Stimulated activated naive CD4-positive, alpha-beta T cell treated with Interleukin-2 at 50 U/mL for 16 hours (primary cell): ENCODE results near the gene CACNG6.
A peak's percentile ranks its signal among the peaks of the same experiment; 100 is the strongest.
"Not testable (repeated sequence)": the region's sequence is repeated elsewhere in the genome, so short reads cannot be mapped to it uniquely, and the experiment has no call there.

ENCODE experiments used
- DNase-seq: peaks from one replicate; lab custom pipeline; 2025; lab: John Stamatoyannopoulos, UW

CACNG6 gene

GRCh38 chr19:54002495-54003315 lies 11.3 kb downstream of the CACNG6 start:
- DNase-seq = no peak

GRCh38 chr19:54009440-54009839 lies 18.0 kb downstream of the CACNG6 start:
- no peak for DNase-seq

GRCh38 chr19:54010474-54010873 lies 19.0 kb downstream of the CACNG6 start:
- no peak for DNase-seq

GRCh38 chr19:54011507-54012211 lies 20.2 kb downstream of the CACNG6 start:
- DNase-seq = no peak

GRCh38 chr19:54013866-54014265 lies 22.4 kb downstream of the CACNG6 start:
- DNase-seq = no peak

GRCh38 chr19:54014920-54015560 lies 23.6 kb downstream of the CACNG6 start:
- no peak for DNase-seq

GRCh38 chr19:54017261-54017660 lies 25.8 kb downstream of the CACNG6 start:
- no peak for DNase-seq

GRCh38 chr19:54021363-54021762 lies 29.9 kb downstream of the CACNG6 start:
- DNase-seq = no peak

GRCh38 chr19:54021932-54022331 lies 30.5 kb downstream of the CACNG6 start:
- DNase-seq = no peak

GRCh38 chr19:54023191-54023590 lies 31.8 kb downstream of the CACNG6 start:
- no peak for DNase-seq

GRCh38 chr19:54024660-54025059 lies 33.2 kb downstream of the CACNG6 start:
- no peak for DNase-seq

GRCh38 chr19:54026656-54027055 lies 35.2 kb downstream of the CACNG6 start:
- no peak for DNase-seq

GRCh38 chr19:54029301-54029700 lies 37.9 kb downstream of the CACNG6 start:
- DNase-seq = no peak

- peak; percentile 29 for DNase-seq
These were observed 38.6 kb downstream of the CACNG6 start for GRCh38 chr19:54029930-54030490.

- no peak for DNase-seq
These were observed 39.6 kb downstream of the CACNG6 start for GRCh38 chr19:54030895-54031586.

GRCh38 chr19:54035215-54036178 lies 44.1 kb downstream of the CACNG6 start:
- no peak for DNase-seq

GRCh38 chr19:54036542-54036941 lies 45.1 kb downstream of the CACNG6 start:
- not testable (repeated sequence) for DNase-seq

GRCh38 chr19:54040003-54040402 lies 48.6 kb downstream of the CACNG6 start:
- no peak for DNase-seq

- no peak for DNase-seq
These were observed 50.7 kb downstream of the CACNG6 start for GRCh38 chr19:54041969-54042606.

- DNase-seq = no peak
These were observed 51.6 kb downstream of the CACNG6 start for GRCh38 chr19:54042989-54043388.
